ENCODE results near the gene LPAR1. TPM values are rescaled to one million over a fixed set of nuclear protein-coding genes. Genes with fewer than 3 reads are reported as not detected.

Gene LPAR1
- total and polyA plus RNA-seq, 9 of the 15 experiments (the other 6 are each of a cell fraction or from before 2014, with no cell fraction given): 0.13 TPM; not detected in 8

DNA sequence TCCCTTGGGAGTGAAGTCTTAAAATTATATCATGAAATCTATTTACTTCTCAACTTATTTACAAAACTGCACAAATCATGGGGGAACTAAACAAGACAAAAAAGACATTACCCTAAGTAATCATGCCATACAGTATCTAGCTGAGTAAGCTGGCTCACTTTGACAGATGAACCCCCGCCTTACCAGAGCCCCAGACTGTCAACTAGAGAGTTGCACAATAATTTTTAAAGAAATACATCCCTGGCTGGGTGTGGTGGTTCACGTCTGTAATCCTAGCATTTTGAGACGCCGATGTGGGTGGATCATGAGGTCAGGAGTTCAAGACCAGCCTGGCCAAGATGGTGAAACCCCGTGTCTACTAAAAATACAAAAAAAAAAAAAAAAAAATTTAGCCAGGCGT lies 62.3 kb downstream of the LPAR1 start:
- in situ Hi-C loops (cut with MboI): no loop called here
- Histone ChIP-seq H3K9me1 (ENCODE audit: control insufficient read depth, insufficient read depth, low read length) (no peaks in the 10 kb centered on the region), H3K27ac (ENCODE audit: extremely low read depth, low read depth, low read length) (no peak overlapping the region), H3K4me2 (ENCODE audit: insufficient read depth, low read length) (no peak overlapping the region), H3K9ac (ENCODE audit: insufficient read depth in 1 of 2, low read depth in 2 of 2, low read length in 2 of 2) (no peak overlapping the region), H3K79me2 (ENCODE audit: control insufficient read depth, insufficient read depth, low read length) (no peaks in the 10 kb centered on the region), H3K4me3 (no peak overlapping the region), H3K4me1 (replicated peaks in 1 of 2; ENCODE audit: control insufficient read depth in 2 of 2, insufficient read depth in 2 of 2, low read length in 2 of 2) (no peaks in the 10 kb centered on the region), H3K36me3 (ENCODE audit: control insufficient read depth, insufficient read depth, low read length) (no peaks in the 10 kb centered on the region), H3K27me3 (ENCODE audit: control insufficient read depth in 2 of 2, insufficient read depth in 2 of 2, low read length in 2 of 2) (no peaks in the 10 kb centered on the region), H2AFZ (ENCODE audit: low read depth, low read length) (no peak overlapping the region), H3K9me3 (replicated peaks; ENCODE audit: control insufficient read depth, insufficient read depth, low read depth, low read length) (0 out of 2 replicates have a peak, but pooled peaks cover 3% of the 10 kb centered on the region), H4K20me1 (replicated peaks; ENCODE audit: control insufficient read depth, insufficient read depth, low read length) (no peaks in the 10 kb centered on the region)
- no TSS peak for BruUV-seq (replicated peaks)
- no peak for FAIRE-seq
- 0% methylated on average over 5 of the region's 6 CpGs for WGBS (ENCODE audit: insufficient coverage, low coverage, missing lambda C conversion rate)
- CTCF ChIA-PET (ENCODE audit: low intra/inter-chr PET ratio): no interaction called here
- DNase-seq (ENCODE audit: extremely low read depth in 1 of 4, low spot score in 3 of 4): no peak
- intact Hi-C loops (cut with micrococcal nuclease): no loop called here
- no peak for ATAC-seq
- POLR2A ChIA-PET: no interaction called here
- TF ChIP-seq CCAR2 (IDR thresholded peaks at IDR 0.05; ENCODE audit: low read depth, low read length) (no peak), FOXK2 (conservative IDR thresholded peaks at IDR 0.05 in 1 of 2, IDR thresholded peaks at IDR 0.05 in 1 of 2; ENCODE audit: low read depth in 2 of 2) (no peak), ZKSCAN1 (IDR thresholded peaks at IDR 0.05; ENCODE audit: low read depth, low read length) (no peak), SP1 (CRISPR knock-in tag; IDR thresholded peaks at IDR 0.05) (no peak), THAP12 (CRISPR knock-in tag; IDR thresholded peaks at IDR 0.05) (no peak), ZNF3 (CRISPR knock-in tag; IDR thresholded peaks at IDR 0.05) (no peak), U2AF2 (optimal IDR thresholded peaks at IDR 0.05; ENCODE audit: low read depth, low read length) (no peak), FOSL1 (tag; conservative IDR thresholded peaks at IDR 0.05) (no peak), SIX5 (IDR thresholded peaks at IDR 0.05; ENCODE audit: borderline replicate concordance in 1 of 2, insufficient read depth in 1 of 2, low read depth in 1 of 2, low read length in 2 of 2) (no peak), USF2 (CRISPR knock-in tag; IDR thresholded peaks at IDR 0.05) (no peak)

All from K562 (cell line).